ENCODE measurements around the gene DUSP5. TPM values are rescaled to one million over a fixed set of nuclear protein-coding genes. Genes with fewer than 3 reads are reported as not detected.
A peak's percentile ranks its signal among the peaks of the same experiment; 100 is the strongest.

Gene DUSP5
- total RNA-seq, 3 donors from 2014 or later, result 33.5 to 57.1 (median 56.5) TPM

DNA sequence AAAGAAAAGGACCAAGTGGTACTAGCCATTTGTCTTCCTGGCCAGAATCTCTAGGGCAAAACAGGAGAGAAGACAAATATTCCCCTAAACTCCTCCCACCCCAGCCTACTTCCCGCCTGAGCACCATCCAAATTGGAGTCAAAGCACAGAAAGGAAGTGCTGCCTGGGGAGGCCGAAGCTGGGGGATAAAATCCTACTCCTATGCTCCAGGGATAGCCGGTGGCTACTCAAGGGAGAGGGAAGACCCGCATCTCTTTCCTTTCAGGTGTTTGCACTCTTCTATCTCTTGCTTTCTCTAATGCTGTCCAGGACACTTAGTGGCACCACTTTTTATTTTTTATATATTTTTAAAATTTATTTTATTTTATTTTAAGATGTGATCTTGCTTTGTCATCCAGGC lies 7.1 kb upstream of the DUSP5 start:
- H3K27me3 Mint-ChIP-seq (ENCODE audit: low read depth), result peaks cover 2% of the 10 kb centered on the region
- no peak for DNase-seq
- ATAC-seq, result no peak
- no peaks in the 10 kb centered on the region for H3K9me3 Mint-ChIP-seq
- no peak overlapping the region for H3K4me3 Mint-ChIP-seq
- H3K36me3 Mint-ChIP-seq (ENCODE audit: insufficient read depth), result peaks cover 1% of the 10 kb centered on the region
- peaks cover 13% of the 10 kb centered on the region for H3K4me1 Mint-ChIP-seq (ENCODE audit: low read depth)

DNA sequence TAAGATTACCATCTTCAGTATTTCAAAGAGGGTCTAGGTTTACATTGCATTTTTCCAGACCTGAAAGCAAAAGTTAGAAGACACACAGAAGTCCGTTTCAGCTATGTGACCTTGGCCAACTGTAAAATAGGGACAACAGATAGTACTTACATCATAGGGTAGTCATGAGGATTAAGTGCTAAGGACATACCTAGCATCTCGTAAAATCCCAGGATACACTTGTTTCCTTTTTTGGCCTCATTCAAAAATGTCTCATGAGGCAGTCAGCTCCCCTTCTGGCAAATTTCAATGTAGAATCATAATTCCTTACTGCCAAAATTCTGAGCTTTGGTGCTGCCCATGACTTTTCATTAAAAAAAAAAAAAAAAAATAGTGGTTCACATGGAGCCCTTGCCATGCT lies 6.4 kb upstream of the DUSP5 start:
- DNase-seq (no peak), ATAC-seq (no peak)
- no peak overlapping the region for H3K4me3 Mint-ChIP-seq
- H3K9me3 Mint-ChIP-seq, result no peaks in the 10 kb centered on the region
- peaks cover 3% of the 10 kb centered on the region for H3K36me3 Mint-ChIP-seq (ENCODE audit: insufficient read depth)
- H3K27me3 Mint-ChIP-seq (ENCODE audit: low read depth), result peaks cover 2% of the 10 kb centered on the region
- H3K4me1 Mint-ChIP-seq (ENCODE audit: low read depth), result peaks cover 20% of the 10 kb centered on the region

- no peak for DNase-seq
- no peaks in the 10 kb centered on the region for H3K9me3 Mint-ChIP-seq
- no peak overlapping the region for H3K4me3 Mint-ChIP-seq
- no peak for ATAC-seq
- peaks cover 24% of the 10 kb centered on the region for H3K4me1 Mint-ChIP-seq (ENCODE audit: low read depth)
- H3K27me3 Mint-ChIP-seq (ENCODE audit: low read depth), result peaks cover 2% of the 10 kb centered on the region
- H3K36me3 Mint-ChIP-seq (ENCODE audit: insufficient read depth), result peaks cover 3% of the 10 kb centered on the region
These were observed 5.5 kb upstream of the DUSP5 start for GRCh38 chr10:110492069-110492822.

- Mint-ChIP-seq H3K27me3 (ENCODE audit: low read depth) (peaks cover 2% of the 10 kb centered on the region), H3K9me3 (no peaks in the 10 kb centered on the region), H3K4me1 (ENCODE audit: low read depth) (peaks cover 25% of the 10 kb centered on the region), H3K4me3 (no peak overlapping the region), H3K36me3 (ENCODE audit: insufficient read depth) (peaks cover 5% of the 10 kb centered on the region)
- ATAC-seq (no peak), DNase-seq (no peak)
These were observed 3.8 kb upstream of the DUSP5 start for GRCh38 chr10:110493832-110494426.

DNA sequence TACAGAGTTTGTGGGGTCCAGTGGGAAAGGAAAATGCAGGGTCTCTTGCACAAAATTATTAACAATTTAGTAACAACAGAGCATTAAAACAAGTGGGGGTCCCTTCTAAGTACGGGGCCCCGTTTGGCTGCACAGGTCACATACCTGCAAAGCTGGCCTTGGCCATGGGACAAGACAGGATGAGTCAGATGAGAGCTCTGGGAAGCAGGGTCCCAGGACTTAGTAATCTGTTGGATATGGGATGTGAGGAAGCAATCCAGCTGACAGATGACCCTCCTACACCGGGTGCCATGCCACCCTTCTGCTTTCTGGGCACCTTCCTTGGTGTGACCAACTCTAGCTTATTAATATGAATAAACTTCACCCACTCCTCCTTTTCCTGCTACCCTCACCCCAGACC lies 3.2 kb upstream of the DUSP5 start:
- H3K4me3 Mint-ChIP-seq, result no peak overlapping the region
- no peaks in the 10 kb centered on the region for H3K9me3 Mint-ChIP-seq
- H3K27me3 Mint-ChIP-seq (ENCODE audit: low read depth), result peaks cover under 1% of the 10 kb centered on the region
- peaks cover 12% of the 10 kb centered on the region for H3K36me3 Mint-ChIP-seq (ENCODE audit: insufficient read depth)
- peaks cover 24% of the 10 kb centered on the region for H3K4me1 Mint-ChIP-seq (ENCODE audit: low read depth)
- DNase-seq (no peak), ATAC-seq (no peak)

- no peaks in the 10 kb centered on the region for H3K9me3 Mint-ChIP-seq
- peak overlapping the region; percentile 96 for H3K4me3 Mint-ChIP-seq
- peaks cover 33% of the 10 kb centered on the region for H3K4me1 Mint-ChIP-seq (ENCODE audit: low read depth)
- no peaks in the 10 kb centered on the region for H3K27me3 Mint-ChIP-seq (ENCODE audit: low read depth)
- ATAC-seq (peak; percentile 32 to 36), DNase-seq (peak; percentile 68)
- H3K36me3 Mint-ChIP-seq (ENCODE audit: insufficient read depth), result peaks cover 24% of the 10 kb centered on the region
These were observed 1.8 kb upstream of the DUSP5 start for GRCh38 chr10:110495731-110496552.

GRCh38 chr10:110496553-110497437 lies 912 bp upstream of the DUSP5 start:
- ATAC-seq (no peak), DNase-seq (no peak)
- Mint-ChIP-seq H3K27me3 (ENCODE audit: low read depth) (no peaks in the 10 kb centered on the region), H3K36me3 (ENCODE audit: insufficient read depth) (peaks cover 28% of the 10 kb centered on the region), H3K4me1 (ENCODE audit: low read depth) (peaks cover 42% of the 10 kb centered on the region), H3K4me3 (peak overlapping the region; percentile 96), H3K9me3 (no peaks in the 10 kb centered on the region)

GRCh38 chr10:110498087-110498981 lies 627 bp downstream of the DUSP5 start:
- H3K27me3 Mint-ChIP-seq (ENCODE audit: low read depth), result no peaks in the 10 kb centered on the region
- H3K4me3 Mint-ChIP-seq, result peak overlapping the region; percentile 99
- no peaks in the 10 kb centered on the region for H3K9me3 Mint-ChIP-seq
- peak; percentile 58 to 61 for ATAC-seq
- peaks cover 57% of the 10 kb centered on the region for H3K4me1 Mint-ChIP-seq (ENCODE audit: low read depth)
- peaks cover 34% of the 10 kb centered on the region for H3K36me3 Mint-ChIP-seq (ENCODE audit: insufficient read depth)
- peak; percentile 57 for DNase-seq

- ATAC-seq (no peak), DNase-seq (no peak)
- Mint-ChIP-seq H3K36me3 (ENCODE audit: insufficient read depth) (peaks cover 42% of the 10 kb centered on the region), H3K4me3 (peak overlapping the region; percentile 99), H3K4me1 (ENCODE audit: low read depth) (peaks cover 60% of the 10 kb centered on the region), H3K9me3 (no peaks in the 10 kb centered on the region), H3K27me3 (ENCODE audit: low read depth) (no peaks in the 10 kb centered on the region)
These were observed 1.5 kb downstream of the DUSP5 start for GRCh38 chr10:110498982-110499795.

DNA sequence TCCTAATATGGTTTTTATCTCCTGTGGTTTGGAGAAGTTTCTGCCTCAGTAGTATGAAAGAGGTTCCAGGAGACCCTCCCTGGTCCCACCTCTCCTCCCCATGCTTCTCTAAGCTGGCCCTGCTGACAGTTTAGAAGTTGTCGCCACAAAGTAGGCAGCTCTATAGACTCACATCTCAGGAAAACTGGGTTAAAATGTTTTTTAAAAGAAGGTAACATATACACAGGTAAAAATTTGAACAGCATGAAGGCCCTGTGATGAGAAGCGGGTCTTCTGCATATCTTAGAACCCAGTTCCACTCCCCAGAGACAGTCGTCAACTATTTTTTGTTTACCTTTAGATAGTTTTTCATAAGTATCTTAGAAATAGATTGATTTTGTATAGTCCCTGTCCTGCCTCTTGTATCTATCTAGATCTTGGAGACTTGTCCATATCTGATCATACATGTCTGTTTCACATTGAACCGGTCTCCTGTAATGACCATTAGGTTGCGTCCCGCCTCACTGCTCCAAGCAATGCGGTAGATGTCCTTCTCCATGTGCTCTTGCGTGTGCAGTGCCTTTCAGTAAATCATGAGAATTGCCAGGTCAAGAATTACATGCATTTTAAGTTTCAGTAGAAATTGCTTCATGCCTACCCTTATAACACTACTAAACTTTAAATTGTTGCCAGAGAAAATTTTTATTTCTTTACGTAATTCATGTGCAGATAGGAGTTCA lies 2.2 kb downstream of the DUSP5 start:
- DNase-seq (no peak), ATAC-seq (no peak)
- H3K4me1 Mint-ChIP-seq (ENCODE audit: low read depth), result peaks cover 67% of the 10 kb centered on the region
- H3K4me3 Mint-ChIP-seq, result peak overlapping the region; percentile 99
- H3K36me3 Mint-ChIP-seq (ENCODE audit: insufficient read depth), result peaks cover 50% of the 10 kb centered on the region
- no peaks in the 10 kb centered on the region for H3K27me3 Mint-ChIP-seq (ENCODE audit: low read depth)
- no peaks in the 10 kb centered on the region for H3K9me3 Mint-ChIP-seq

DNA sequence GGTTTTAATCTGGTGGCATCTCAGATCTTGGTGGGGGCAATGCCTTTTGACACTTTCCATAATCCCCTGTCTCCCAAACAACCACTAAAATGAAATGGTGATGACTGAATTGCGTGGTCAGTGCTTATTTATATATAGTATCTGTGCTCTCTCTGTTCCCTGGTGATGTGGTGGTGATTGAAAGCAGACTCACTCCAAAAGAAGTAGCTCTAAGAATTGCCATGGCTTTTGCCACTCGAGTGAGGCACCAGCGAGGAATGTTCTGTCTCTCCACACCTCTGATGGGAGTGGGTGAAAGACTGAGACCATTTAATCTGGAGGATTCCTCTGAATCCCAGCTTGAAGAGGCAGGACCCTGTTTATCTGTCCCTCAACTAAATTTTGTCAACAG lies 2.8 kb downstream of the DUSP5 start:
- Mint-ChIP-seq H3K4me3 (peak overlapping the region; percentile 99), H3K4me1 (ENCODE audit: low read depth) (peaks cover 72% of the 10 kb centered on the region), H3K36me3 (ENCODE audit: insufficient read depth) (peaks cover 54% of the 10 kb centered on the region), H3K9me3 (no peaks in the 10 kb centered on the region), H3K27me3 (ENCODE audit: low read depth) (no peaks in the 10 kb centered on the region)
- ATAC-seq, result no peak
- no peak for DNase-seq

Measured in activated T-cell treated with anti-CD3 and anti-CD28 coated beads, Interleukin-2, amount 50 U/mL, for 4 hours (primary cell).